ENCODE data around the gene MAP7D3. TPM values are rescaled to one million over a fixed set of nuclear protein-coding genes. Genes with fewer than 3 reads are reported as not detected.

Gene MAP7D3
- total RNA-seq, 1 donor from 2014 or later, result 11.4 TPM

DNA sequence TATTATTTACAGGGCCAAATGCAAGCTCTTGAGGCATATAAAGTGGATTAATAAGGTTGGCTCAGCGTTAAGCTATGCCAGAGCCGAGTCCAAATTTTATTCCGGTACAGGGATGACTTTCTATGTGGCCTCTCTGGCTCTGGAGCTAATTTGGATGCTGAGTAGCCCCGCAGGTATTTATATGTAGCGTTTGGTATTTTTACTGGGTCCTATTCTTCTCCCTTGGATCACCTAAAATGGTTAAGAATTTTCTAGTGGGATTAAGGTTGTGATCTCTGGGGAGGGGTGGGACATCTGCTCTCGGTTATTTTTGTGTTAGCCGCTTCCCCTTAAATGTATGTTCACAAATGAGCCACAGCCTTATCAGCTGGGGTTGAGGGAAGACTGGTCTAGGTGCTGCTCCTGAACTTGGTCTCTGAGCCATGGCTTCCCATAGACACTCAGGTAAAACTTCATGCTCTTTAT, 54.5 kb downstream of the MAP7D3 start:
- no peak for ATAC-seq (ENCODE audit: poor library complexity)
- DNase-seq, result no peak
- intact Hi-C loops (cut with DNase I), result no loop called here

DNA sequence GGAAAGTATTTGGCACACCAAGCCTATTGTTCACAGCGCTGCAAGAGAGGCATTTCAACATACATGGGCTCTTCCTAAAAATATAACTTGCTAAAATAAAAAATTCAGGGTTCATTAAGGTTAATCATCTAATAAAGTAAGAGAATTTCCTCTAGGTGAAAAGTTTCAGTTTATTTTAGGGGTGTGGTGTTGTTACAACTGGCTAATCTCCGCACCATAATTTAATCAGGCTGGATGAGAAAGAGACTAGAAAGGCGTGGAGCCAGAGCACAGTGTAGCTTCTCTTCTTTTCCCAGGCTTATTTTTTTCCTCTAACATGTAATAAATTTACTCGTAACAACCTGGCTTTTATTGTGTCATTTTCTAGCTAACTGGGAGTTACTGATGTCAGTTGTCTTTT, 56.0 kb downstream of the MAP7D3 start:
- no peak for ATAC-seq (ENCODE audit: poor library complexity)
- intact Hi-C loops (cut with DNase I), result no loop called here
- DNase-seq, result no peak

DNA sequence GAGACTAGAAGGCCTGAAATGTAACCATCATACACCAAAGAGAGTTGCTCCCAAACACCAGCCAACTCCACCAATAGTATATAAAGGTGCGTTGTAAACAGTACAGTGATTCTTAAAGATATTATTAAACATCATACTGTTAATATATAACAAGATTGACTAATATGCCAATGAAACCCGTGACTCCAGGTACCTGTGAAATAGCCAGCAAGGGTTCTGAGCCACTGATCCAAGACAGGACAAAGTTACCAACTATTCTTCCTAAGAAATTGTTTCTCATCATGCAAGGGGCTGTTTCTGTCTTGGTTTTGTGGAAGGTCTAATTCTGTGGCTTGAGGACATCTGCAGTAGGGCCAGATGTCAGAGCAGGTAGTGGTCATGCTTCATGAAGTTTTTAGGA, 56.7 kb downstream of the MAP7D3 start:
- DNase-seq (no peak), ATAC-seq (ENCODE audit: poor library complexity) (no peak)
- intact Hi-C loops (cut with DNase I), result no loop called here

DNA sequence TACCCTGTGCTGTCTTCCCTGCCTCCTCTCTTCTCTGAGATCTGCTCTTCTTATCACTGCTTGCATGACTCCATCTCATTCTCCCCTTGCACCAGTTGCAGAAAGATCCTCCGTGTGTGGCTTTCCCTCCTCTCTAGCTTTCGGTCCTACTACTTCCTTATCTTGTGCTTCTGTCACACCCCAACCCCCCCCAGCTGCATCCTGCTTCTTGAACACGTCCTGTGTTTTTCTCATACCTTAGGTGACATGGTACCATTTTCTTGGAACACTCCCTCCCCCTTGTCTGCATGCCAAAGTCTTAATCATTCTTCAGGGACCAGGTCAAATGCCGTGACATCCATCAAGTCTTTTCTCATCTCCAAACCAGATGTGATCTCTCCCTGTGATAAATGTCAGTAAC, 57.4 kb downstream of the MAP7D3 start:
- intact Hi-C loops (cut with DNase I), result no loop called here
- no peak for ATAC-seq (ENCODE audit: poor library complexity)
- no peak for DNase-seq

DNA sequence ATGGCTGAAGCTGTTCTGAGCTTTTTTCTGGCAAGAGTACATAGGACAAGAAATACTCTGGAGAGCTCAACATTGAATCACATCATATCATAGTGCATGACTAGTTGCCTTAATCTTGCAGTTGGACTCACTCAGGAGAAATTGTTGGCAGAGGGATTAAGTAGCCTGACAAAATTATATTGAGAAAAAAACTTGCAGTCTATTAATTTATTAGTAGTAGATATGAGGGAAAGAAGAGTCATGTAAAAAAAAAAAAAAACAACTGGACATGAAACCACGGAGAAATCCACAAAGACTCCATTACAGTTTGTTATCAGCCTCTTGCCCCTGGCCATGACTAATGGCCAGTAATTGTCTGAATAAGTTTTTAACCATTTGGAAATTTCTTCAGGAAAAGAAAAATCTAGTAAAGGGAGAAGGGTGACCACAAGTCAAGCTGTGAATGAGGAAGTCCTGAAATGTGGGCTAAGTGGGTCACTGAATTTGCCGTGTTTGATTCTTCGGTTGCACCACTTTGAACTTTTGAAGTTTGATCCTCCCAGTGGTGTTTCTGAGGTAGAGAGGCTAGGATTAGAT, 58.3 kb downstream of the MAP7D3 start:
- ATAC-seq (ENCODE audit: poor library complexity) (peak; percentile 69), DNase-seq (no peak)
- intact Hi-C loops (cut with DNase I), result no loop called here

DNA sequence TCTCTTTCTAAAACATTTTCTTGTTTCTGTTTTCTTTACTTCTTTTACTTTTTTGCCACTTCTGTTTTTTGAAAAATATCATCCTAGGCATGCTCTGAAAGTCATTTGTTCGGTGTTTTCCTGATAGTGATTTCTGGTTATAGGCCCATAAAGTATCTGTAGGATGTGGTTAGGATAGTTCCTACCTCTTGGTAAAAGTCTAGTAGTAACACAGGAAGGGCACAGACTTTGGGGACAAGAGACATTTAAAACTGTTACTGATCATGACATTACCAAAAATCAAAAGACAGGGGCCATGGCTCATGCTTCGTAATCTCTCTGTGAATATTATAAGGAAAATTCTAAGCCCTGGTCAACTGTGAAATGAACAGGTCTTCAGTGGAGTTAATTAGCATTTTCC, 59.1 kb downstream of the MAP7D3 start:
- no peak for ATAC-seq (ENCODE audit: poor library complexity)
- no peak for DNase-seq
- intact Hi-C loops (cut with DNase I), result no loop called here

GRCh38 chrX:136191171-136191570, 60.0 kb downstream of the MAP7D3 start:
- ATAC-seq (ENCODE audit: poor library complexity) (peak; percentile 49), DNase-seq (no peak)
- intact Hi-C loops (cut with DNase I), result no loop called here

GRCh38 chrX:136190038-136190713, 61.0 kb downstream of the MAP7D3 start:
- intact Hi-C loops (cut with DNase I), result no loop called here
- ATAC-seq (ENCODE audit: poor library complexity) (peak; percentile 5), DNase-seq (no peak)

GRCh38 chrX:136189222-136189621, 62.0 kb downstream of the MAP7D3 start:
- DNase-seq, result no peak
- intact Hi-C loops (cut with DNase I), result no loop called here
- ATAC-seq (ENCODE audit: poor library complexity), result peak; percentile 21

- DNase-seq (no peak), ATAC-seq (ENCODE audit: poor library complexity) (no peak)
- intact Hi-C loops (cut with DNase I), result no loop called here
Measured at GRCh38 chrX:136186023-136186413, 65.2 kb downstream of the MAP7D3 start.

- ATAC-seq (ENCODE audit: poor library complexity) (peak; percentile 74), DNase-seq (no peak)
- intact Hi-C loops (cut with DNase I), result no loop called here
Measured at GRCh38 chrX:136185401-136186022, 65.7 kb downstream of the MAP7D3 start.

DNA sequence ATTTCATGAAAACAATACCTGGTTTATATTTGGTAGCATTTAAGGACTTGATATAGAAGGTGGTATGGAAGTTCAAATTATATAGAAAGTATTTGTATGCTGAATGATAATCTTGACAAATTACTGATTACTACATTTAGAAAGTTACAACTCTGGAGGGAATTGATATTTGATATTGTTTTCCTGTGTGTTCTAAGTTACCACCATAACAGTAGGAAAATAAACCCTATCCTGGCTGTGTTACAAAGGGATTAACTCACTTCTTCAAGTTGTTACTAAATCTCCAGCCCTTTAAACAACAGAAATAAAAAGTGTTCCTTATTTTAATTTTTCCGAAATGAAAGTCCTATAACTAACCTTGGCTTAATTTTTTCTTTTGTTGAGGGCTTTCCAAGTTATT, 67.3 kb downstream of the MAP7D3 start:
- intact Hi-C loops (cut with DNase I), result no loop called here
- no peak for ATAC-seq (ENCODE audit: poor library complexity)
- DNase-seq, result no peak

DNA sequence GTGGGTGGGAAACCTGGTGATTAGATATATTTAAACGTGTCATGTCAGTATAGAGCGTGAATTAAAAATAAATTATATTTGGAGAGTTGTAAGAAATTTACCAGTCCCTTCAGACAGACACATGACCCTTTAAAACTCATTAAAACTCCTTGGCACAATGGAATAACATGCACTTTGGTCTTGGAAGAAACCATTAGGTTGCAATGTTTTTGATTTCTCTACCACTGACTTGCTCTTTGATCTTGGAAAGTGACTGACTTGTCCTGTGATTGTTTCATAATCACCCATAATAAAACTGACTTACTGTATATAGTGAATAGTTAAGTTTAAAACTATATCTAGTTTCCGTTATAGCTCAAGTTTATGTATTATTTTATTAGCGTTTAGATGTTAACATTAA, 68.0 kb downstream of the MAP7D3 start:
- ATAC-seq (ENCODE audit: poor library complexity), result no peak
- DNase-seq, result no peak
- intact Hi-C loops (cut with DNase I), result no loop called here

DNA sequence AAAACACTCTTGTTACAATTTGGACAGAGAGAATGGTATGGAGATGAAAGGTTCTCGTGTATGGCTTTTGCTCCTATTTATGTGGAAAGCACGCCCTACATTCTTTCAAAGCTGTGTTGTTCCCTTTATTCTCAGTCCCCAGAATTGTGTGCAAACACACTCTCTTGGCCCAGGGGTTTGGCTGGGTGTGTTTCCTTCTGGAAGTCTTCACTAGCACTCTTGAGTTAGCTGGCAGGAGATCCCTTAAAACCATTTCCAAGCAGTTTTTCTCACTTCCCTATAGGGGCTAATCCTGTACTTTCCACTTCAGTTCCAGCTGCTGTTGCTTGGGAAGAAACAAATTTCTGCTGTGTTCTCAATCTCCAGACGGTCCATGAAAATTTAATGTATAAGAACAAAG, 68.8 kb downstream of the MAP7D3 start:
- no peak for DNase-seq
- intact Hi-C loops (cut with DNase I), result no loop called here
- peak; percentile 45 for ATAC-seq (ENCODE audit: poor library complexity)

- ATAC-seq (ENCODE audit: poor library complexity) (no peak), DNase-seq (no peak)
- intact Hi-C loops (cut with DNase I), result no loop called here
Measured at GRCh38 chrX:136179133-136179532, 72.1 kb downstream of the MAP7D3 start.

GRCh38 chrX:136176399-136176825, 74.8 kb downstream of the MAP7D3 start:
- ATAC-seq (ENCODE audit: poor library complexity), result peak; percentile 80
- intact Hi-C loops (cut with DNase I), result no loop called here
- no peak for DNase-seq

DNA sequence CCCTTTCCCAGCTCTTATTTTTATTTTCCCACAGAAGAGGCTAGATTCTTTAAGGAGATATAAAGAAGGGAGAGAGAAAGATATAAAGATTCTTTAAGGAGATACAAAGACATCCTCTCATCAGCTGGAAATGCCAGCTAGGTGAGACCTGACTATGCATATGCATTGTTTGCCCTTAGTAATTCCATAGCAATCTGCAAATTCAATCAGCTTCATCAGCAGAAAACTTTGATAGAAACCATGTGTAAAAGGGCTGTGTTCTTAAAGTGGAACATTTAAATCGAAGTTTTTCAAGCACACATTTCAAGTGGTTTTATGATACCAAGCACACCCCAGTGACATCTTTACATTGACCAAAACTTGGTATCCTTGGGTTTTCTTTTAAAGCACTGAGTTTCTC, 79.8 kb downstream of the MAP7D3 start:
- DNase-seq (no peak), ATAC-seq (ENCODE audit: poor library complexity) (no peak)
- intact Hi-C loops (cut with DNase I), result loop anchor here (2.0 kb wide), 1 partner anchor 37 kb away; no protein-coding TSS in a partner anchor

- intact Hi-C loops (cut with DNase I), result loop anchor here (2.0 kb wide), 1 partner anchor 39 kb away; no protein-coding TSS in a partner anchor
- DNase-seq, result no peak
- peak; percentile 83 for ATAC-seq (ENCODE audit: poor library complexity)
Measured at GRCh38 chrX:136170139-136170800, 80.9 kb downstream of the MAP7D3 start.

DNA sequence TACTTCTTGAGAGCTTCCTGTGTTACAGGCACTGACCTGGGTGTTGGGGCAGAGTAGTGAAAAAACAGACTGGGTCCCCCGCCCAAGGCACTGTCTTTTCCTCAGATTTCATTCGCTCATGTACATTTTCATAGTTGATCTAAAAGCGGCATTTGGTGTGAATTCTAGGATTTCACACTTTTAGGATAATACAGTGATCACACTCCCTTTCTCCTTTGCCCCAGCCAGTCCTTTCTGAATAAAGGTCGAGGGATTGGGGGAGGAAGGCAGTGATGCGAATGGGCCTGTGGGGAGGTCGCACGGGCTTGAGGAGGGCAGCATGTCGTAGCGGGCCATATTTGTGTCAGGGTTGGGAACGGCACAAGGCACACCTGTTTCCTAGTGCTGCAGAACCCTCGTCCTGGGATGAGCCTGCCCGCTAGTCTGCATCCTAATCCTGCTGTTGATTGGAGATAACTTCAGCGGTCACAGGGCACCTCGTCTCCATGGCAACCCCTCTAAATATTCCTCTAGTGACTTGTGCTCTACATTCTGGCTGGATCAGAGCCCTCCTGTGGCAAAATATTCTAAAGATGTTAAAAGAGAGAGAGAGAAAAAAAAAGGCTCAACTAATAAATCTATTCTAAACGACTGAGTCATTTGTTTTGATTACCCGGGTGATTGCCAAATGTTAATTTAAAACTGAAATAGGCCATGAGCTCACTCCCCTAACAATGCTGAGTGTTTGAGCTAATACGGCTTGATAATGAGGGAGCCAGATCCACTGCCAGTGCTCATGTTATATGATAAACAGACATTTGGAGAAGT, 82.1 kb downstream of the MAP7D3 start:
- intact Hi-C loops (cut with DNase I), result loop anchor here (10.0 kb wide), 1 partner anchor 96 kb away; no protein-coding TSS in a partner anchor
- ATAC-seq (ENCODE audit: poor library complexity), result peak; percentile 84
- DNase-seq, result peak; percentile 51

All from Right ventricle myocardium superior (tissue), 1 donor.